ENCODE results near the gene CARMIL1.
"Not testable (repeated sequence)": the region's sequence is repeated elsewhere in the genome, so short reads cannot be mapped to it uniquely, and the experiment has no call there.

CARMIL1 gene

GRCh38 chr6:25275436-25275835 is 3.7 kb upstream of the CARMIL1 start:
- FAIRE-seq, result no peak

GRCh38 chr6:25277386-25277785 is 1.8 kb upstream of the CARMIL1 start:
- FAIRE-seq (no peak), DNase-seq (ENCODE audit: insufficient read length, low spot score) (no peak)

More at GRCh38 chr6:25275436-25275835, 3.7 kb upstream of the CARMIL1 start:
- DNase-seq (ENCODE audit: insufficient read length, low spot score), result no peak

- FAIRE-seq (no peak), DNase-seq (ENCODE audit: insufficient read length, low spot score) (no peak)
These were observed 1.3 kb upstream of the CARMIL1 start for GRCh38 chr6:25277857-25278256.

- FAIRE-seq, result peak; percentile 9
- no peak for DNase-seq (ENCODE audit: insufficient read length, low spot score)
These were observed 787 bp upstream of the CARMIL1 start for GRCh38 chr6:25278261-25278913.

GRCh38 chr6:25279748-25280343 is 672 bp downstream of the CARMIL1 start:
- peak; percentile 26 for DNase-seq (ENCODE audit: insufficient read length, low spot score)
- FAIRE-seq, result peak; percentile 38

GRCh38 chr6:25280344-25281074 is 1.3 kb downstream of the CARMIL1 start:
- DNase-seq (ENCODE audit: insufficient read length, low spot score) (no peak), FAIRE-seq (no peak)

GRCh38 chr6:25286891-25287290 is 7.7 kb downstream of the CARMIL1 start:
- DNase-seq (ENCODE audit: insufficient read length, low spot score) (no peak), FAIRE-seq (no peak)

- FAIRE-seq (no peak), DNase-seq (ENCODE audit: insufficient read length, low spot score) (no peak)
These were observed 8.8 kb downstream of the CARMIL1 start for GRCh38 chr6:25287941-25288340.

- no peak for FAIRE-seq
- DNase-seq (ENCODE audit: insufficient read length, low spot score), result no peak
These were observed 9.3 kb downstream of the CARMIL1 start for GRCh38 chr6:25288518-25288917.

GRCh38 chr6:25290306-25291060 is 11.3 kb downstream of the CARMIL1 start:
- DNase-seq (ENCODE audit: insufficient read length, low spot score) (no peak), FAIRE-seq (no peak)

GRCh38 chr6:25292384-25292783 is 13.2 kb downstream of the CARMIL1 start:
- FAIRE-seq, result no peak
- DNase-seq (ENCODE audit: insufficient read length, low spot score), result no peak

- FAIRE-seq, result no peak
These were observed 16.5 kb downstream of the CARMIL1 start for GRCh38 chr6:25295651-25296050.

GRCh38 chr6:25296217-25296905 is 17.2 kb downstream of the CARMIL1 start:
- DNase-seq (ENCODE audit: insufficient read length, low spot score), result no peak

More at GRCh38 chr6:25295651-25296050, 16.5 kb downstream of the CARMIL1 start:
- DNase-seq (ENCODE audit: insufficient read length, low spot score), result no peak

GRCh38 chr6:25297039-25297441 is 17.9 kb downstream of the CARMIL1 start:
- DNase-seq (ENCODE audit: insufficient read length, low spot score) (no peak), FAIRE-seq (no peak)

More at GRCh38 chr6:25296217-25296905, 17.2 kb downstream of the CARMIL1 start:
- FAIRE-seq, result no peak

GRCh38 chr6:25297823-25298522 is 18.8 kb downstream of the CARMIL1 start:
- no peak for FAIRE-seq

GRCh38 chr6:25298523-25298865 is 19.3 kb downstream of the CARMIL1 start:
- not testable (repeated sequence) for FAIRE-seq; DNase-seq (ENCODE audit: insufficient read length, low spot score)

More at GRCh38 chr6:25297823-25298522, 18.8 kb downstream of the CARMIL1 start:
- no peak for DNase-seq (ENCODE audit: insufficient read length, low spot score)

GRCh38 chr6:25301362-25301761 is 22.2 kb downstream of the CARMIL1 start:
- FAIRE-seq, result no peak
- no peak for DNase-seq (ENCODE audit: insufficient read length, low spot score)

GRCh38 chr6:25302151-25302550 is 23.0 kb downstream of the CARMIL1 start:
- no peak for FAIRE-seq
- DNase-seq (ENCODE audit: insufficient read length, low spot score), result no peak

- FAIRE-seq, result peak; percentile 42
- DNase-seq (ENCODE audit: insufficient read length, low spot score), result peak; percentile 53
These were observed 23.5 kb downstream of the CARMIL1 start for GRCh38 chr6:25302677-25303128.

- DNase-seq (ENCODE audit: insufficient read length, low spot score) (no peak), FAIRE-seq (no peak)
These were observed 24.1 kb downstream of the CARMIL1 start for GRCh38 chr6:25303254-25303653.

All from HTR-8/SVneo (cell line).